Skin of body (tissue), 2 donors: ENCODE data around the gene TMC8. TPM values are rescaled to one million over a fixed set of nuclear protein-coding genes. Genes with fewer than 3 reads are reported as not detected.
"Not testable (repeated sequence)": the region's sequence is repeated elsewhere in the genome, so short reads cannot be mapped to it uniquely, and the experiment has no call there.

Experiments used
- DNase-seq: peaks from one replicate; lab custom pipeline; 2025; lab: John Stamatoyannopoulos, UW
- total RNA-seq: library from RNA; depleted of rRNA; stranded (reverse); fragments of >200 nt; gene quantifications from one replicate; pipeline ENCODE4 v1.2.3, GENCODE V29; 2014

The TMC8 gene
- total RNA-seq, 1 donor from 2014 or later, result 3.4 TPM

DNA sequence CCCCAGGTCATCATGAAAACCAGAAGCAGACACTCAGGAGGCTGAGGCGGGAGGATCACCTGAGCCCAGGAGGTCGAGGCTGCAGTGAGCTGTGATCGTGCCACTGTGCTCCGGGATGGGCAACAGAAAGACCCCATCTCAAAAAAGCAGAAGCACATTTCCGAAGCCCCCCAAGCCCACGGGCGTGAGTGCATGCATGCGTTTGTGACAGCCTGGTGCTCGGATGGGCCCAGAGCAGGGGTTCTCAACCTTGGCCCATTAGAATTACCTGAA, 21.1 kb upstream of the TMC8 start:
- no peak for DNase-seq

DNA sequence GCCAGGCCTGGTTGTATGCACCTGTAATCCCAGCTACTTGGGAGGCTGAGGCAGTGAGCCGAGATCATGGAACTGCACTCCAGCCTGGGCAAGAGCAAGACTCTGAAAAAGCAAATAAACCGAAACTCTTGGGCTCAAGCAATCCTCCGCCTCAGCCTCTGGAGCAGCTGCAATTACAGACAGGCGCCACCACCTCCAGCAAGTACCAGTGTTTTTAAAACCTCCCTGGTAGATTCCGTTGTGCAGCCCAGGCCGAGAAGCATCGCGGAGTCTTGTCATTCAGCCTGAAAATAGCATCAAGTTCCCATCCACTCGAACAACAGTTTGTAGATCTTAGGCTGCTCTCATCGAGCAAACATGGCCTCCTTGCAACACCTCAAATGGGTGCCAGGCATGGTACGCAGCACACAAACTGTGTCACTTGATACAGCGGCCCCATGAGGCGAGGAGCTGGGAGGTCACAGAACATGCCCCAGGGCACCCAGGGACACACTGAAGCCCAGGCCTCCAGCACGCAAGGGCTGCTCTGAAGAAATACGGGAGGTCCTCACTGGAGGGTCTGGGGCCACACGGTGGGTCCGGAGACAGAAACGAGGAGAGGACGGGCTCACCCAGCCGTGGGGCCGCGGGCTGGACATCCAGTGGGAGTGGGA, 20.1 kb upstream of the TMC8 start:
- DNase-seq, result no peak

DNA sequence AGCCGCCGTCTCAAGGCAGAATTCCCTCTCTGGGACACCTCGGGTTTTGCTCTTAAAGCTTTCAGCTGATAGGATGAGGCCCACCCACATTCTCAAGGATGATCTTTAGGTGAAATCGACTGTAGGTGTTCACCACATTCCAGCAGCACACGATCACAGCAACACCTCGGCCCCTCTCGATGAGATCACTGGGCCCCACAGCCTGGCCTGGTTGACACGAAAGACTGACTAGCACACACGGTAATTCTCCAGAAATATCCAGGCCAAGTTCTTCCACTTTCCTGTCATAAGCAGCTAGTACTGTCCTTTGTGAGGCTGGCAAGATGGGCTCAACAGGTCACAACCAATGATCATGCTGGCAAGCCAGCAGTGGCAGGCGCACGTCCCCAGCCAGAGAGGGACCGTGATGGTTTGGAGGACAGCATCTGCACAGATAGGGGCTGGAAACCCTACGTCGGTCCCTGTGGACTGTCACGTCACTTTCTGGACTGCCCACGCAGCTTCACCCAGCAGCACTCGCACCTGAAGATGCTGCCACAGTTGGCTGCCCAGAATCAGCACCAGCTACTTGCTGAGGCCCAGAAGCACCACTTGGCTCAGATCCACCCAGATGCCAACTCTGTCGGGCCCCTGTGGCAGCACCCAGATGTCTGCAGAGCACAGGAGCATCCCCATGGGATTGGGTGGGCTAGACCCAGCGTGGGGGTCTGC, 19.4 kb upstream of the TMC8 start:
- no peak for DNase-seq

DNA sequence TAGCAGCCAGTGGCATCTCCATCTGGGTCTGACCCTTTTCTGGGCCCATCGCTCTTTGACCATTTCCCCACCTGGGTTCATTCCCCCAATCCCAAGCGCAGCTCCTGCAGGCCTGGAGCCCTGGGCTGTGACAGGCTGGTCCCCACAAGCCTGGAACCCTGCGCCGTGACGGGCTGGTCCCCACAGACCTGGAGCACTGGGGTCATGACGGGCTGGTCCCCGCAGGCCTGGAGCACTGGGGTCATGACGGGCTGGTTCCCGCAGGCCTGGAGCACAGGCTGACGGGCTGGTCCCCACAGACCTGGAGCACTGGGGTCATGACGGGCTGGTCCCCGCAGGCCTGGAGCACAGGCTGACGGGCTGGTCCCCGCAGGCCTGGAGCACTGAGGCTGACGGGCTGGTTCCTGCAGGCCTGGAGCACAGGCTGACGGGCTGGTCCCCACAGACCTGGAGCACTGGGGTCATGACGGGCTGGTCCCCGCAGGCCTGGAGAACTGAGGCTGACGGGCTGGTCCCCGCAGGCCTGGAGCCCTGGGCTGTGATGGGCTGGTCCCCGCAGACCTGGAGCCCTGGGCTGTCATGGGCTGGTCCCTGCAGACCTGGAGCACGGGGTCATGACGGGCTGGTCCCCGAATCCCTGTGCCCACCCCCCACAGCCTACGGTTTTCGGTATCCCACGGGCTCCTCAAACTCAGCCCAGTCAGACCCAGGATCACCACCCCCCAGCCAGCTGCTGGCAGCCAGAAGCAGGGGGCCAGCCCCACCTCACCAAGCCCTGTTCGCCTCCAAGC, 18.6 kb upstream of the TMC8 start:
- no peak for DNase-seq

DNA sequence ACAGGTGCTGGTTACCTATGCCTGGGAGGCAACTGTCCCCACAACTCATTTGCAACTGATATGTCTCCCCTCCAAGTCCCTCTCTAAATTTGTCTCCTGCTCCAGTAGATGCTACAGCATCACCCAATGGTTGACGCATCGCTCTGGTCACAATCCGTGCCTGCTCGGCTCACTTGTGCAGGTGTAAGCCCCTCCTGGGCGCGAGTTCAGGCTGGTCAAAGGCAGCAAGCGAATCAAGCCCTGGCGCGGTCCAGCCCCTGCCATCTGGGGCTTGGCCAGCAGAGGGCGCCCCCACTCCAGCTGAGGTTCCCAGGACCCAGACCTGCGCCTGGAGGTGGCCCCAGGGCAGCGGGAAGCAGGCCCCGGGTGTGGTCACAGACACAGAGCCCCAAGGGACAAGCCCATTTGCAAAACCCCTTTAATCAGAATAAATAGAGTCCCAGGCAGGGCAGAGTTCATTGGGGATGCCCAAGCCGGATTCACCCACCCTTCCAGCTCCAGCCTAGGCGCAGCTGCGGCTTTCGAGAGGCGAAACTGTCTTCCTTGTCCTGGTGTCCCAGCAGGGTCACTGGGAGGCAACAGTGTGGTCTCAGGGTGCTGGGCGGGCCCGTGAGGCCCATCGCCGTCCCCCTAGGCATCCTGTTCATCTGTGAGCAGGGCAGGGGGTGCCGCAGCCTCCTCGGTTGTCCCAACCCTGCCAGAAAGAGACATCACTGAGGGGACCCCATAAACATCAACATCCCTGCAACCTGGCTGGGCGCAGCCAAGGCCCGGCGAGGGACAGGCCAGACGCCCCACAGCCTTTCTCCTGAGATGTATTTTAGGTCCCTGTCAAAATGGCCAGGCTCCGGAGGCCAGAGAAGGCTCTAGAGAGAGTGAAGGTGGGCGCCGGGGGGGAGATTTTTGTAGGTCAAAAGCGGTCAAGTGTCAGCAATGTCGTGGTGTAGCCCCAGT, 17.8 kb upstream of the TMC8 start:
- DNase-seq, result no peak

DNA sequence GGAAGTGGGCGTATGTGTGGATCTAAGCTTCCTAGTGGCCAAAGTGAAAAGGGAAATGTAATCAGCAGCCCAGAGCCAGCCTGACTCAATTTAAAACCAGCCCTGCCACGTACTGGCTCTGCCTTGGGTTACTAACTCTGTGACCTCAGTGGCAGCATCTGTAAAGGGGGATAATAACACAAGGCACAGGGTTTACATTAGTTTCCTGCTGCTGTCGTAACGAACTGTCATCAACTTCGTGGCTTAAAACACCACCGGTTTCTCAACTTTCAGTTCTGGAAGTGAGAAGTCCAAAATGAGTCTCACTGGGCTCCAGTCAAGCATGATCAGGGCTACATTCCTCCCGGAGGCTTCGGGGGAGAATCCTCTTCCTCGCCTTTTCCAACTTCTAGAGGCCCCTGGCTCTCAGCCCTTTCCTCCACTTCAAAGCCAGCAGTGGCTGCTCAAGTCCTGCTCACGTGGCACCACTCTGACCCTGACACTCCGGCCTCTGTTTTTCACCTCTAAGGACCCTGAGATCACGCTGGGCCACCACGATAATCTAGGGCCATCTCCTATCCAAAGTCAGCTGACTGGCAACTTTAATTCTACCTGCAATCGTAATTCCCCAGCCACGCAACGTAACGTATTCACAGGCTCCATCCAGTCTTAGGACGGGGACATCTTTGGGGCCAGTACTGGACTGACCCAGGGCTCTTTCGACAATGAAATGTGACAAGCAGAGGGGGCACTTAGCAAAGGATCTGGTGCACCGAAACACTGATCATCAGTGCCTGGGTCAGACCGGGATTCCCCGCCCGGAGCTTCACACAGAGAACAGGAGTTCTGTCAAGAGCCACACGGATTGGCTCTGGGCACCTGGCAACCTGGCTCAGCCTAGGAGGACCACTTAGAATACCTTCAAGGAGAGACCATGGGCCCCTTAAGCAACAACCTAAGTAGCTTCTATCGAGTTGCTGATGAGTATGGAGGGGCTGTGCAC, 16.5 kb upstream of the TMC8 start:
- DNase-seq, result no peak

DNA sequence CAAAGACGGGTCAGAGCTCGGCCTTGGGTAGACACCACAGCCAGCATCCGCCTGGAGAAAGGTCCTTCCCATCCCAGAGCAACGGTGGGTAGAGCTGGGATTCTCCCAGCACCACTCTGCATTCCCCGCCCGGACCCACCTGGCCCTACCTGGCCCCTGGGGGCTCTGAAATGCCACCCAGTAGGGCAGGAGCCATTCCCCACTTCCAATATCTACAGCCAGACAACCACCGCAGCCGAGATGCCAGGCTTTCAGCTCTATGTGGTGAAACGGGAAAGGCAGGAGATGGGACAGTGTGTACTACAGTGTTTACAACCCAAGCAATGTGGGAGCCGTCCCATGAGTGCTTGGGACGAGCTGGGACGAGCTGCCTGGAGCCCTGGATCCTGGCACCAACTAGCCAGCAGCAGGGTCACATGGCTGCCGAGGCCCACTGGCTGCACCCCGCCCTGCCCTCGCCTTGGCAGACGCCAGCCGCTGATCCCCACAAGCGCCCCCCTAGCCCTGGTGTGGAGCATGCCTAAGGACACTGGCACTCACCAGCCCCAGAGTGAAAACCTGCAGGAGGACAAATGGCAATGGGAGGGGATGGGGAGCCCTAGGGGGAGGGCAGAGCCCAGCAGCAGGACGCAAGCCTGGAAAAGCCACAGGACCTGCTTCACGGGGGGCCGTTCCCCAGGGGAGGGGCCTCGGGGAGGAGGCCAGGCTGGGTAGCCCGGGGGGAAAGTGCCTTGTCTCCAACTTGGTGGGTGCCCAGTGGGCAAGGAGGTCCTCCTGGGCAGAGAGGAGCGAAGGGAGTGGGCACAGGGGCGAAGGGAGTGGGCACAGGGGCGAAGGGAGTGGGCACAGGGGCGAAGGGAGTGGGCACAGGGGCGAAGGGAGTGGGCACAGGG, 15.5 kb upstream of the TMC8 start:
- no peak for DNase-seq

DNA sequence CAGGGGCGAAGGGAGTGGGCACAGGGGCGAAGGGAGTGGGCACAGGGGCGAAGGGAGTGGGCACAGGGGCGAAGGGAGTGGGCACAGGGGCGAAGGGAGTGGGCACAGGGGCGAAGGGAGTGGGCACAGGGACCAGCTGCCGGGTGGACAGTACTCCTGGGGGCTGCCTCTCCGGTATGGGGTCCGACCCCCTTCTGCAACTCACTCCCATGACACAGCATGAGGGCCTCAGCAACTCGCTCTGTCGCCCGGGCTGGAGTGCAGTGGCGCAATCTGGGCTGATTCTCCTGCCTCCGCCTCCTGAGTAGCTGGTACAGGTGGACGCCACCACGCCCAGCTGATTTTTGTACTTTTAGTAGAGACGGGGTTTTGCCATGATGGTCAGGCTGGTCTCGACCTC, 14.8 kb upstream of the TMC8 start:
- DNase-seq, result not testable (repeated sequence)

DNA sequence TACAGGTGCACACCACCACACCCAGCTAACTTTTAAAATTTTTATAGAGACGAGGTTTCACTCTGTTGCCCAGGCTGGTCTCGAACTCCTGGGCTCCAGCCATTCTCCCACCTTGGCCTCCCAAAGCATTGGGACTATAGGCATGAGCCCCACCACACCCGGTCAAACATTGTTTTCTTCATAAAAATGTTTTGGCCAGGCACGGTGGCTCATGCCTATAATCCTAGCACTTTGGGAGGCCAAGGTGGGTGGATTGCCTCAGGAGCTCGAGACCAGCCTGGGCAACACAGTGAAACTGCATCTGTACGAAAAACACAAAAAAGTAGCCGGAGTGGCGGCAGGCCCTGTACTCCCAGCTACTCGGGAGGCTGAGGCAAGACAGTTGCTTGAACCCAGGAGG, 14.2 kb upstream of the TMC8 start:
- no peak for DNase-seq

DNA sequence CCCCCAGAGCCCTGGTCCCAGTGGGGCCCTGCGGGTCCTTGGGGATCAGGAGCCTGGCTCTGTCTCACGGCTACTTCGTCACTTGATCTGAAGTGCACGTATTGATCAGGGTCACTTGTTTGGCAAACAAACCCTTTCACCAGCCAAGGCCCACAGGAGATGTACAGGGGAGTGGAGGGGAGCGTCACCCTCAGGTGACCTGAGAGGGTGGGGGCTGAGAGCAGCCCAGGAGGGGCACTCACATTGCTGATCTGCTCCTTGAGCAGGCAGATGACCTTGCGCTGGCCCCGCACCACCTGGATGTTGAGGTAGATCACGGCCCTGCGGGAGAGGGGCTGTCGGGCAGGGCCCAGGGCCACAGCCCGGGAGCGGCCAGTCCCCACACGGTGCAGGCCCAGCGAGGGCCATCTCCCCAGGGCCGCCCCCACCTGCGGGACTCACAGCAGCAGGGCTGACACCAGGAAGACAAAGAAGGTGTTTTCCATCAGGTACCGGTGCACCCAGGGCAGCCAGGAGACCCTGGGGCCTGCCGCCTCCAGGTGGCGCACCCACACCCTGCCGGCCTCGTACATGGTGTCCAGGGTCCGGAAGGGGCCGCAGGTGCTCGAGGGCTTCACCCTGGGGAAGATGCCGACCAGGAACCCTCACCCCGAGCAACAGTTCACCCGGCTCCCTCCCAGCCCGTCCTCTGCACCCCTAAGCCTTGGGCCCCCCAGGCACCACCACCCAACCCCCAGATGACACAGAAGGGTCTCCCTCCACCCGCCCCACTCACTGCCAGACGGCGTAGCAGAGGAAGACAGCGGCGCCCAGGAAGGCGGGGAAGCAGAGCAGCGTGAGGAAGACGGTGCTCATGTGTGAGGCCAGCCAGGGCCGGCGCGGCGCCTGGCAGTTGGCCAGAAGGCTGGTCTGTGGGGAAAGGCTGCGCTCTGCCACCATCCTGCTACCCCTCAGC, 13.3 kb upstream of the TMC8 start:
- DNase-seq, result no peak

DNA sequence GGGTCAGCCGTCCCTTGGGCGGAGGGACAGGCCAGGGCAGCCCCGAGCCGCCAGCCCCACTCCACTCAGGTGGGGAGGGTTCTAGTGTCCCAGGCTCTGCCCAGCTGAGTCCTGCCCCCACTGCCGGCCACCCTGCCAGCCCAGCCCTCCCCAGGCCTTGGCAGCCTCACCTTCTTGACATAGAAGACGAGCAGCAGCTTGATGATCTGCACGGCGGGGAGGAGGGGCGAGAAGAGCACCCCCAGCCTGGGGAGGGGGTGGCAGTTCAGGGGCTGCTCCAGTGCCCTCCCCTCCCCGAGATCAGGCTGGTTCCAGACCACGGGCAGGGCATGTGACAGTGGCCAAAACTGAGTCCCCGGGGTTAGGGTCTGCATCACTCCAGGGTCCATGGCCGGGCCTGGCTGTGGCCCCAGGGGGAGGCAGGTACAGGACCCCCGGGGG, 11.8 kb upstream of the TMC8 start:
- DNase-seq, result no peak

DNA sequence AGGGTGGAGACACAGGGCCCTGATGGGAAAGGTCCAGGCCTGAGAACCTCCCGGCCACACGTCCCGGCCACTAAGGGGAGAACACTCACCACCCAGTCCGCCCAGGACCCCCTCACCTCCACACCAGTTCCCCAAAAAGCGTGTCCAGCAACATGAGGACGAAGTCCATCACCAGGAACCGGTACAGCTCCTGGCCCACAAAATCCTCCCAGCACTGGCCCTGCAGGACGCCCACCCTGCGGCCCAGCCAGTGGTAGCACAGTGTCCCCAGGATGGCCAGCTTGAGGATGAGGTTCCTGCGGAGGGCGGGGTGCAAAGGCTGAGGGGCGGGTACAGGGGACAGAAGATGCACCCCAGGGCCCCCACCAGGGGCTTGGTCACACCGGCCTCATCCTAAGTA, 10.0 kb upstream of the TMC8 start:
- no peak for DNase-seq

DNA sequence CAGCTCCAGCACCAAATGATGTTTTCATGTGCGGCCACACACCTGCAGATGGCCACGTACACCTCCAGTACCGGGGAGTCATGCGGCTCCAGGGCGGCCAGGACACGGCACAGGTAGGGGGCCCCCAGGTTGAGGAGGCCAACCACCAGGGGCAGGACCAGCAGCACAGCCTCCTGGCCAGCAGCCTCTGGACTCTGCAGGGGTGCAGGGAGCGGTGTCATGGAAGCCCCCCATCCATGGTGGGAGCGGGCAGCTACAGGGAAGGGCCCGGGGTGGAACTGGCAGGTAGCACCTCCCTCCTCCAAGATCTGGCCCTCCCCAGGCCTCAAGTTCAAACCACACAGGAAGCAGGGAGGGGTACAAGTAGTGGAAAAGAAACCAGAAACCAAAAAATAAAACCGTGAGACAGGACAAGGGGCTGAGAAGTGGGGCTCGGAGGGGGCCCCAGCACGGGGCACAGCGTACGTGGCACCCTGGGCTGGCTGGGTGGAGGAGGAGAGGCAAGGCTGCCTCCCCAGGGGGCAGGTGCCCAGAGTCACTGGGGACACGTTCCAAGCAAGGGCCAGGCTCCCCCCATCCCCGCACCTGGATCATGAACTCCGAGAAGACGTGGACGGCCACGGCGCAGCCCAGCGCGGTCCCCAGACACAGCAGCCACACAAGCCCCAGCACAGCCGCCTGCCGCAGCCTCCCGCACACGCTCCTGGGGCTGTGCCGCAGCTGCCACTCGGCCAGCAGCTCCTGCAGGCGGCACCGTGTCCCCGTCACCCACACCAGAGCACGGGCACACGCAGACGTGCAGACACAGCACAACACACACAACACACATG, 9.4 kb upstream of the TMC8 start:
- DNase-seq, result no peak

DNA sequence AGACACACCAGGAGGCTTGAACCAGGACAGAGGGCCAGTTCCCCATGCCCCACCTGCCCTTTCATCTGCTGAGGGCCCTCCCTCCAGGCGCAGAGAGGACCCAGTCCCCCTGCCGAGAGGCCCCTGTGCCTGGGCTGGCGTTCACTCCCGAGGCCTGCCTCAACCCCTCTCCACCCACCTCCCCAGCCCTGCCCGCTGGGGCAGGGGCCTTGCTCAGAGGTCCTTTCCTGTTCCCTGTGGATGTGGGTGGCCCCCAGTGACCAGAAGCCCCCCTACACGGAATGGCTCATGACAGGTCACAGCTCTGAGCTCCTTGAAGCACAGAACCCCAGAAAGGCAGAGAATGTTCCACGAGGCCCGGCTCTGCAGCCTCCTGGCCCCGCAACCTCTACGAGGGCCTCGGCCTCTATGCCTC, 8.8 kb upstream of the TMC8 start:
- no peak for DNase-seq

DNA sequence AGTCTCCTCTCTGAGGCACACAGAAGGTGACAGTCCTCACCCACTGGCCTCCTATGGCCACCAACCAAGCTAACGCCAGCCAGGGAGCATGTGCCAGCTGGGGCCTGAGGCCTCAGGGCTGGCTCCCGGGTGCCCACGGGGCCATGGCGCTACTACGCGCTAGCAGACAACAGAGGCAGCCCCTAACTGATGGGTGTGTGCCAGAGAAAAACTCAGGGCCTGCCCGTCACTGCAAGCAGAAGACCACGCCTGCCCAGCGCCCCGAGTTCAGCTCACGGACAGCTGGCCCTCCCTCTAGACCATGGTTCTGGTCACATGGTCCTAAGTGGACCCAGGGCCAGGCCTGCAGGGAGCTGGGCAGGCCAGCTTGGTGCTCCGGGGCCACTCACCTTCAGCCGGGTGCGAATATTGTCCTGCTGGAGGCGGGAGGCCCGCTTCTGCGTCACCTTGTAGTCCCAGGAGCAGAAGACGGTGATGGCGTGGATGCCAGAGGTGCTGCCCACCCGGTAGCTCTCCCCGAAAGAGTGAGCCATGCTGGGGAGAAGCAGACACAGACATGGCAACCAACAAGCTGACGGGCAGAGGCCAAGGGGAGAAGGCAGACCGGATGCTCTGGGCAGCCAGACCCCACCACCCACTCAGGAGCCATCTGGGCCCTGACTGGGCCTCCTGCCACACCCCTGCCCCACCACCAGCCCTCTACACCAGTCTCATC, 8.2 kb upstream of the TMC8 start:
- no peak for DNase-seq

DNA sequence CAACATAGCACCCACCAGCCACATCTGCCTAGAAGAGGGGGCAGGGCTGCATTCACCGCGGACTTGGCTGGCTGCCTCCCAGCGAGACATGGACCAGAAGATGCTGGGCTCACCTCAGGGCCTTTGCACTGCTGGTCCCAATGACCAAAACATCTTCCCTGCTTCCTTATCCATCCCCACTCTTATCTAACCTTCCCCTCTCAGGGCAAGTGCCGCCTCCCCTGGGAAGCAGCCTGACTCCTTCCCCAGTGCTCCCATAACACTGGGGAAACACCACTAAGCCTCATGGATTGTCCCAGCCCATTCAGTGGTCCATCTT, 7.7 kb upstream of the TMC8 start:
- DNase-seq, result no peak
